Endothelial cell of umbilical vein (primary cell): ENCODE data around the gene CLIC3. TPM values are rescaled to one million over a fixed set of nuclear protein-coding genes. Genes with fewer than 3 reads are reported as not detected.

ENCODE experiments used
- BruUV-seq: library from RNA; stranded (reverse); fragments of 400-500 nt; replicated peaks from 2 replicates; lab custom pipeline; 2021; lab: Mats Ljungman, UMichigan
- CTCF ChIA-PET: fragments of 300-600, 350-600 bp; sonication (Branson Sonifier 250); formaldehyde crosslinking; loops from one replicate; lab custom pipeline; 2021; ENCODE audit warnings: antibody characterized with exemption, inconsistent platforms; lab: Charles Lee
- POLR2A ChIA-PET: fragments of 300-600, 350-600 bp; sonication (Branson Sonifier 250); formaldehyde crosslinking; loops from one replicate; lab custom pipeline; 2021; ENCODE audit warnings: antibody characterized with exemption, inconsistent platforms; lab: Charles Lee
- DNase-seq: peaks from one replicate; pipeline ENCODE4 v3.0.0-alpha.2; 2011; ENCODE audit warnings: low read depth, low spot score
- FAIRE-seq: peaks from 2 replicates; lab custom pipeline; 2011; peaks lifted over from hg19 to GRCh38; lab: Jason Lieb, UNC
- H2AFZ ChIP-seq: 2 replicates; pipeline ENCODE4 v1.6.0; 2012; ENCODE audit warnings: low read depth, low read length, control low read depth, inconsistent platforms
- H3K27ac ChIP-seq: 2 replicates; pipeline ENCODE4 v1.5.1; 2011; ENCODE audit warnings: low read depth, mild to moderate bottlenecking, control low read depth, low read length, moderate library complexity; ENCODE audit not compliant: insufficient read depth
- H3K27me3 ChIP-seq, 2 experiments: 2 replicates each; pipeline versions ENCODE4 v1.6.0 to v1.6.1; 2011; ENCODE audit warnings: low read length in 2 of 2, mixed read lengths in 1 of 2; ENCODE audit not compliant: control insufficient read depth in 2 of 2, insufficient read depth in 2 of 2
- H3K36me3 ChIP-seq, 2 experiments: 2 replicates in 1 of 2; 3 replicates in 1 of 2; pipeline ENCODE4 v1.5.1; 2011; ENCODE audit warnings: low read length in 2 of 2, mild to moderate bottlenecking in 1 of 2, moderate library complexity in 1 of 2; ENCODE audit not compliant: control insufficient read depth in 2 of 2, insufficient read depth in 2 of 2; ENCODE audit errors: extremely low read depth in 1 of 2
- H3K4me1 ChIP-seq: 3 replicates; pipeline ENCODE4 v1.5.1; 2011; ENCODE audit warnings: mild to moderate bottlenecking, low read length; ENCODE audit not compliant: control insufficient read depth, insufficient read depth; ENCODE audit errors: extremely low read depth
- H3K4me2 ChIP-seq: 2 replicates; pipeline ENCODE4 v1.6.1; 2011; ENCODE audit warnings: low read length, control low read depth, mixed read lengths; ENCODE audit not compliant: insufficient read depth
- H3K4me3 ChIP-seq, 3 experiments: fragments of 200-600 bp in 1 of 3; sonication (generic), shearing (Covaris generic) in 1 of 3; replicated peaks in 1 of 3; 2 replicates each; pipeline ENCODE4 v1.5.1; 2011 to 2016; ENCODE audit warnings: control low read depth in 3 of 3, low read length in 3 of 3, mild to moderate bottlenecking in 2 of 3, inconsistent platforms in 1 of 3, low read depth in 1 of 3, moderate library complexity in 1 of 3; ENCODE audit not compliant: insufficient read depth in 1 of 3
- H3K79me2 ChIP-seq: 2 replicates; pipeline ENCODE4 v1.6.0; 2012; ENCODE audit warnings: low read length, inconsistent platforms; ENCODE audit not compliant: control insufficient read depth, insufficient read depth
- H3K9ac ChIP-seq: replicated peaks from 2 replicates; pipeline ENCODE3; 2011; ENCODE audit warnings: low read length, control low read depth; ENCODE audit not compliant: insufficient read depth; ENCODE audit errors: extremely low read depth
- H3K9me1 ChIP-seq: replicated peaks from 3 replicates; pipeline ENCODE4 v1.6.0; 2011; ENCODE audit warnings: mild to moderate bottlenecking, low read length; ENCODE audit not compliant: control insufficient read depth, insufficient read depth; ENCODE audit errors: extremely low read depth
- H3K9me3 ChIP-seq: replicated peaks from 2 replicates; pipeline ENCODE4 v1.5.1; 2012; ENCODE audit warnings: low read length, inconsistent platforms; ENCODE audit not compliant: control insufficient read depth, insufficient read depth
- H4K20me1 ChIP-seq: replicated peaks from 2 replicates; pipeline ENCODE3; 2011; ENCODE audit warnings: mild to moderate bottlenecking, low read length; ENCODE audit not compliant: control insufficient read depth, insufficient read depth; ENCODE audit errors: extremely low read depth
- CTCF ChIP-seq, 2 donors: IDR thresholded peaks; 1 replicate in 1 of 2; 2 replicates in 1 of 2; pipeline ENCODE4 v1.5.1; 2011; ENCODE audit warnings: low read length in 2 of 2, mild to moderate bottlenecking in 2 of 2, moderate library complexity in 2 of 2, control low read depth in 1 of 2, inconsistent platforms in 1 of 2, low read depth in 1 of 2; ENCODE audit not compliant: insufficient read depth in 1 of 2; ENCODE audit errors: extremely low read depth in 1 of 2
- EZH2 ChIP-seq: IDR thresholded peaks from 2 replicates; pipeline ENCODE4 v1.6.1; 2012; ENCODE audit warnings: borderline replicate concordance, low read depth, mild to moderate bottlenecking, moderate library complexity, low read length, inconsistent platforms; ENCODE audit not compliant: severe bottlenecking
- FOS ChIP-seq: IDR thresholded peaks from 2 replicates; pipeline ENCODE4 v1.6.1; 2011; ENCODE audit warnings: mild to moderate bottlenecking, low read length, moderate library complexity, borderline replicate concordance; ENCODE audit not compliant: insufficient read depth
- GATA2 ChIP-seq: IDR thresholded peaks from 2 replicates; pipeline ENCODE4 v1.7.0; 2011; ENCODE audit warnings: low read depth, mild to moderate bottlenecking, moderate library complexity, mixed read lengths, low read length; ENCODE audit not compliant: insufficient read length, insufficient read depth
- JUN ChIP-seq: IDR thresholded peaks from 2 replicates; pipeline ENCODE4 v1.6.1; 2011; ENCODE audit warnings: borderline replicate concordance, low read depth; ENCODE audit not compliant: insufficient read length, insufficient read depth
- MAX ChIP-seq: IDR thresholded peaks from 2 replicates; pipeline ENCODE4 v1.6.1; 2011; ENCODE audit not compliant: insufficient read depth, insufficient read length
- MYC ChIP-seq: IDR thresholded peaks from one replicate; pipeline ENCODE4 v1.6.1; 2011; ENCODE audit warnings: mild to moderate bottlenecking, low read depth, low read length
- POLR2A ChIP-seq: IDR thresholded peaks from 2 replicates; pipeline ENCODE4 v1.6.1; 2012; ENCODE audit warnings: low read depth, mild to moderate bottlenecking, control low read depth, low read length
- POLR2AphosphoS5 ChIP-seq: IDR thresholded peaks from 2 replicates; pipeline ENCODE4 v1.6.1; 2012; ENCODE audit warnings: low read depth, mild to moderate bottlenecking, control low read depth, low read length, moderate library complexity; ENCODE audit not compliant: insufficient read depth
- dilution Hi-C: fragments of 300-500 bp; cut with MboI; formaldehyde crosslinking; loops from one replicate; pipeline ENCODE4 v1.15.0; 2019; ENCODE audit warnings: low sequenced_read_pairs; ENCODE audit not compliant: extremely low pct_ligation_motif_present
- intact Hi-C: fragments of 100-400 bp; cut with micrococcal nuclease; formaldehyde crosslinking; loops from one replicate; pipeline ENCODE4 v1.10.0; 2022
- polyA plus RNA-seq, 4 experiments: library from polyadenylated mRNA; depleted of rRNA in 3 of 4; stranded (reverse) in 3 of 4; unstranded in 1 of 4; fragments of >200 nt; gene quantifications; 2 replicates each; pipeline versions ENCODE4 v1.2.1 to v1.2.3, GENCODE V29; 2011 to 2012; ENCODE audit warnings: missing spikeins in 1 of 4
- total RNA-seq: library from RNA; stranded (reverse); gene quantifications from 2 replicates; pipeline ENCODE4 v1.2.3, GENCODE V29; 2021

Gene CLIC3
- total and polyA plus RNA-seq, 2 donors (not counting 3 experiments of a cell fraction or from before 2014, with no cell fraction given) = 2.3 TPM; not detected in 1

DNA sequence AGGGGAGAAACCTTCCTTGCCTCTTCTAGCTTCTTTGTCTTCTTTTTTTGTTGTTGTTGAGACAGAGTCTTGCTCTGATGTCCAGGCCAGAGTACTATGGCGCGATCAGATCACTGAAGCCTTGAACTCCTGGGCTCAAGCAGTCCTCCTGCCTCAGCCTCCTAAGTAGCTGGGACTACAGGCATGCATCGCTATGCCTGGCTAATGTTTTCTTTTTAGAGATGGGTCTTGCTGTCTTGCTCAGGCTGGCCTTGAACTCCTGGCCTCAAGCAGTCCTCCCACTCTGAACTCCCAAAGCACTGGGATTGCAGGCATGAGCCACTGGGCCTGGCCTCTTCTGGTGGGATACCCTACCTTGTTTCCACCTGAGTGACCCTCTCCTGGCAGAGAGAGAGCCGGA is 7.5 kb downstream of the CLIC3 start:
- Histone ChIP-seq H3K4me3 (no peak overlapping the region), H3K27ac (no peak overlapping the region), H3K27me3 (peaks cover 3 to 10% of the 10 kb centered on the region in 2 experiments), H3K79me2 (peaks cover 9% of the 10 kb centered on the region), H4K20me1 (no peaks in the 10 kb centered on the region), H3K36me3 (no peaks in the 10 kb centered on the region), H3K9me1 (no peaks in the 10 kb centered on the region), H3K9me3 (no peaks in the 10 kb centered on the region), H3K4me1 (peaks cover 7% of the 10 kb centered on the region), H3K9ac (no peak overlapping the region), H3K4me2 (no peak overlapping the region), H2AFZ (no peak overlapping the region)
- TF ChIP-seq EZH2 = no peak
- TF ChIP-seq JUN = no peak
- no peak for TF ChIP-seq FOS
- TF ChIP-seq MAX = no peak
- TF ChIP-seq POLR2AphosphoS5 = no peak
- TF ChIP-seq CTCF (IDR thresholded peaks at IDR 0.05; ENCODE audit: extremely low read depth in 1 of 2, insufficient read depth in 1 of 2, low read depth in 1 of 2, low read length in 2 of 2) = no peak
- TF ChIP-seq MYC = no peak
- TF ChIP-seq GATA2 = no peak
- TF ChIP-seq POLR2A = no peak
- no peak for FAIRE-seq
- BruUV-seq = no TSS peak
- POLR2A ChIA-PET = no interaction called here
- CTCF ChIA-PET = no interaction called here
- dilution Hi-C loops = no loop called here
- intact Hi-C loops = no loop called here
- DNase-seq = no peak
